ENCODE measurements around the gene GARIN3.

Gene GARIN3

DNA sequence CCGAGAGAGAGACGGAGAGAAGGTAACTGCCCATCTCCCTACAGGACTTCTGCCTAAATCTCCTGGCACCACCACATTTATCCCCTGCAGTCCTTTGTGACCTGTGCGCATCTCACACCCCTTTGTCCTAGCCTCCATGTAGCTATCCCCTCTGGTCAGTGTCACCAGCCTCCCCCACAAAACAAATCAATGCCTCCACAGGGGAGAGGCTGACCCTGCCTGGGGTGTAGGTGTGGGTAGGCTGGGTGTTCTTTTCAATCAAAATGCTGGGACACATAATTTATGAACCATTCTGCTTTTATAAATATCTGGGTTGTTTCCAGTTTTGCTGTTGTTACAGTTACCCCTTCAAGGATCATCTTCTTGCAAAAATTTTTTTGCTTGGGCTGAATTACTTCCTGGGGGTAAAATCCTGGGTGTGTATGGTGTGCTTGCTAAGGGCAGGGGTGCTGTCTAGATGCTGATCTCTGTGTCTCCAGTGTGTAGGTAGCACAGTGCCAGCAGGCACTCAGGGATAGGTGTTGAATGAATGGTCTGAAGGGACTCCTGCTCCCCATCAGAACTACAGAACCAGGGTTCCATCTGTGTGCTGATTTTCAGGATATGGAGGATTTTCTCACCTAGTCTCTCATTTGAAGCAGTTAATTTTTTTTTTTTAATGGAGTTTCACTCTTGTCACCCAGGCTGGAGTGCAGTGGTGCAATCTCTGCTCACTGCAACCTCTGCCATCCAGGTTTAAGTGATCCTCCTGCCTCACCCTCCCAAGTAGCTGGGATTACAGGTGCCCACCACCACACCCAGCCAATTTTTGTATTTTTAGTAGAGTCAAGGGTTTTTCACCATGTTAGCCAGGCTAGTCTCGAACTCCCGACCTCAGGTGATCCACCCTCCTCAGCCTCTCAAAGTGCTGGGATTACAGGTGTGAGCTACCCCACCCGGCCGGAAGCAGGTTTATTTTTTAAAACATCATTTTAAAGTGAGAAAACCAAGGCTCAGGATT lies at the start of gene GARIN3:
Gene GARIN3 (minus strand): TSS at position 51 of the 1,000 bp plus-strand sequence. CDS start 96 bp downstream, outside the sequence.
- H3K9me3 ChIP-seq: no peaks in the 10 kb centered on the region
- H3K36me3 ChIP-seq: no peaks in the 10 kb centered on the region
- peaks cover 12% of the 10 kb centered on the region for H3K27me3 ChIP-seq
- H3K4me3 ChIP-seq (ENCODE audit: low read depth in 1 of 2, low read length in 1 of 2): no peak within 1 kb of the TSS
- no peak for TF ChIP-seq CTCF (IDR thresholded peaks at IDR 0.05)
- no peak within 1 kb of the TSS for H3K27ac ChIP-seq
- no peaks in the 10 kb centered on the region for H3K4me1 ChIP-seq (ENCODE audit: control insufficient read depth in 1 of 2, insufficient read depth in 1 of 2, low read depth in 1 of 2, low read length in 1 of 2)

GRCh38 chr5:157215514-157216167 lies 49.6 kb upstream of the GARIN3 start:
- Histone ChIP-seq H3K4me3 (ENCODE audit: low read depth in 1 of 2, low read length in 1 of 2) (no peak overlapping the region), H3K27ac (no peak overlapping the region), H3K9me3 (no peaks in the 10 kb centered on the region), H3K36me3 (no peaks in the 10 kb centered on the region), H3K27me3 (no peaks in the 10 kb centered on the region), H3K4me1 (ENCODE audit: control insufficient read depth in 1 of 2, insufficient read depth in 1 of 2, low read depth in 1 of 2, low read length in 1 of 2) (peaks cover 0 to 20% of the 10 kb centered on the region in 2 experiments)
- no peak for TF ChIP-seq CTCF (IDR thresholded peaks at IDR 0.05)

GRCh38 chr5:157214861-157215513 lies 48.9 kb upstream of the GARIN3 start:
- Histone ChIP-seq H3K27me3 (no peaks in the 10 kb centered on the region), H3K36me3 (no peaks in the 10 kb centered on the region), H3K9me3 (no peaks in the 10 kb centered on the region), H3K27ac (no peak overlapping the region), H3K4me3 (ENCODE audit: low read depth in 1 of 2, low read length in 1 of 2) (no peak overlapping the region), H3K4me1 (ENCODE audit: control insufficient read depth in 1 of 2, insufficient read depth in 1 of 2, low read depth in 1 of 2, low read length in 1 of 2) (peaks cover 0 to 22% of the 10 kb centered on the region in 2 experiments)
- no peak for TF ChIP-seq CTCF (IDR thresholded peaks at IDR 0.05)

- peaks cover 0 to 22% of the 10 kb centered on the region in 2 experiments for H3K4me1 ChIP-seq (ENCODE audit: control insufficient read depth in 1 of 2, insufficient read depth in 1 of 2, low read depth in 1 of 2, low read length in 1 of 2)
- H3K9me3 ChIP-seq: no peaks in the 10 kb centered on the region
- no peak for TF ChIP-seq CTCF (IDR thresholded peaks at IDR 0.05)
- H3K4me3 ChIP-seq (ENCODE audit: low read depth in 1 of 2, low read length in 1 of 2): no peak overlapping the region
- no peaks in the 10 kb centered on the region for H3K36me3 ChIP-seq
- no peak overlapping the region for H3K27ac ChIP-seq
- no peaks in the 10 kb centered on the region for H3K27me3 ChIP-seq
Observed at GRCh38 chr5:157214415-157214814, 48.4 kb upstream of the GARIN3 start.

GRCh38 chr5:157213527-157214243 lies 47.6 kb upstream of the GARIN3 start:
- Histone ChIP-seq H3K27me3 (no peaks in the 10 kb centered on the region), H3K9me3 (no peaks in the 10 kb centered on the region), H3K4me1 (ENCODE audit: control insufficient read depth in 1 of 2, insufficient read depth in 1 of 2, low read depth in 1 of 2, low read length in 1 of 2) (peaks cover 0 to 22% of the 10 kb centered on the region in 2 experiments), H3K27ac (no peak overlapping the region), H3K4me3 (ENCODE audit: low read depth in 1 of 2, low read length in 1 of 2) (no peak overlapping the region), H3K36me3 (no peaks in the 10 kb centered on the region)
- no peak for TF ChIP-seq CTCF (IDR thresholded peaks at IDR 0.05)
